OCI-LY1 (cell line): ENCODE results near the gene RAPGEF3.

ENCODE experiments used
- H2AFZ ChIP-seq: fragments of 200-600 bp; sonication (generic), shearing (Covaris generic); 2 replicates; pipeline ENCODE4 v1.6.0; 2014; ENCODE audit warnings: antibody characterized with exemption, mild to moderate bottlenecking, low read length
- H3F3A ChIP-seq: fragments of 200-600 bp; sonication (generic), shearing (Covaris generic); 2 replicates; pipeline ENCODE4 v1.6.0; 2014; ENCODE audit warnings: mild to moderate bottlenecking, antibody characterized with exemption, low read length, moderate library complexity; ENCODE audit not compliant: insufficient read depth
- H3K27ac ChIP-seq: fragments of 200-600 bp; sonication (generic); 2 replicates; pipeline ENCODE4 v1.5.1; 2014; ENCODE audit warnings: low read length, mixed run types, mild to moderate bottlenecking, low read depth; ENCODE audit not compliant: poor library complexity, severe bottlenecking
- H3K27me3 ChIP-seq: fragments of 200-600 bp; sonication (generic); 2 replicates; pipeline ENCODE4 v1.6.0; 2014; ENCODE audit warnings: antibody characterized with exemption, mild to moderate bottlenecking, low read length, moderate library complexity; ENCODE audit not compliant: insufficient read depth
- H3K36me3 ChIP-seq: fragments of 200-600 bp; sonication (generic); 2 replicates; pipeline ENCODE4 v1.6.1; 2014; ENCODE audit warnings: mild to moderate bottlenecking, antibody characterized with exemption, low read length, moderate library complexity, mixed read lengths; ENCODE audit not compliant: insufficient read depth
- H3K4me1 ChIP-seq: fragments of 200-600 bp; sonication (generic); 2 replicates; pipeline ENCODE4 v1.5.1; 2014; ENCODE audit warnings: mild to moderate bottlenecking, low read length, moderate library complexity; ENCODE audit not compliant: insufficient read depth, severe bottlenecking
- H3K4me2 ChIP-seq: fragments of 200-600 bp; sonication (generic), shearing (Covaris generic); 2 replicates; pipeline ENCODE4 v1.6.1; 2014; ENCODE audit warnings: low read length
- H3K4me3 ChIP-seq: fragments of 200-600 bp; sonication (generic); 2 replicates; pipeline ENCODE4 v1.5.1; 2014; ENCODE audit warnings: low read length, low read depth, mild to moderate bottlenecking, mixed read lengths; ENCODE audit not compliant: poor library complexity, severe bottlenecking
- H3K79me2 ChIP-seq: fragments of 200-600 bp; shearing (Covaris generic); 2 replicates; pipeline ENCODE4 v1.6.1; 2016; ENCODE audit warnings: mixed run types, low read length, mixed read lengths; ENCODE audit not compliant: insufficient read depth
- H3K9ac ChIP-seq: fragments of 200-600 bp; sonication (generic), shearing (Covaris generic); 2 replicates; pipeline ENCODE4 v1.6.1; 2014; ENCODE audit warnings: mild to moderate bottlenecking, low read length, mixed read lengths
- H3K9me2 ChIP-seq: fragments of 200-600 bp; sonication (generic), shearing (Covaris generic); 2 replicates; pipeline ENCODE4 v1.6.1; 2014; ENCODE audit warnings: low read depth, mild to moderate bottlenecking, low read length, mixed read lengths
- H3K9me3 ChIP-seq: fragments of 200-600 bp; shearing (Covaris generic); 2 replicates; pipeline ENCODE4 v1.6.1; 2014; ENCODE audit warnings: low read length, mixed read lengths
- H4K20me1 ChIP-seq: fragments of 200-600 bp; sonication (generic), shearing (Covaris generic); 2 replicates; pipeline ENCODE4 v1.6.0; 2016; ENCODE audit warnings: mild to moderate bottlenecking, low read length; ENCODE audit not compliant: insufficient read depth
- EZH2 ChIP-seq: fragments of 200-600 bp; sonication (generic), shearing (Covaris generic); IDR thresholded peaks from 2 replicates; pipeline ENCODE4 v1.8.0; 2017; ENCODE audit warnings: borderline replicate concordance, mixed run types, mild to moderate bottlenecking, antibody characterized with exemption, low read length, moderate library complexity, mixed read lengths
- TF ChIP-seq, protein P1 (sequence below): fragments of 200-600 bp; sonication (generic), shearing (Covaris generic); IDR thresholded peaks from 2 replicates; pipeline ENCODE4 v1.5.1; 2017; ENCODE audit warnings: mild to moderate bottlenecking, antibody characterized with exemption, low read length, moderate library complexity, mixed read lengths

RAPGEF3 gene

DNA sequence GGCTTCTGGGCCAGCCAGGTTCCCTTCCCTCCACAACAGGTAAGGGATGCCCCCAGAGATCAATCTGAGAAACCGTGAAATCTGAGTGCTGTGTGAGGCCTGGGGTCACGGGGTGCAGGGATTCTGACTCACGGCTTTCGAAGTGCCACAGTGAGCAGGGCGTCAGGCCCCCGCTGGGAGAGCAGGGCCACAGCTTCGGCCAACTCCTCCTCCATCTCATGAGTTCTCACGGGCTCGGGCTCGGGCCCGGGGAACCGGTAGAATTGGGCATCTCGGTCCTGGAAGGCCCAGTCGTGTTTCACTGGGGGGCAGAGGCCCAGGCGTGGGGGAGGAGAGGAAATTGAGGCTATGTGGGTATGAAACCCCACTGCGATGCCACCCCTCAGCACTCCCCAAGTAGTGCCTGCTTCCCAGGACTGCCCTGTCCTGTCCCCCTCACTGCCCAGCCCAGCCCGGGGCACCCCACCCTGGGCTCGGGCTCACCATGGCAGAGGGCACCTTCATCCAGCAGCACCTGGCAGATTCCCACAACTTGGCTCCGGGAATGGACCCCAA lies 7.7 kb downstream of the RAPGEF3 start:
- Histone ChIP-seq H3K36me3 (no peaks in the 10 kb centered on the region), H3K9me3 (no peaks in the 10 kb centered on the region), H3K27ac (no peak overlapping the region), H3K4me2 (no peak overlapping the region), H3K9ac (no peak overlapping the region), H3K27me3 (no peaks in the 10 kb centered on the region; the same call in none of the 2 replicates), H3K4me3 (no peak overlapping the region), H3F3A (no peaks in the 10 kb centered on the region), H3K9me2 (no peaks in the 10 kb centered on the region), H2AFZ (no peak overlapping the region), H4K20me1 (no peaks in the 10 kb centered on the region), H3K79me2 (no peaks in the 10 kb centered on the region), H3K4me1 (no peaks in the 10 kb centered on the region)
- no peak for TF ChIP-seq EZH2

DNA sequence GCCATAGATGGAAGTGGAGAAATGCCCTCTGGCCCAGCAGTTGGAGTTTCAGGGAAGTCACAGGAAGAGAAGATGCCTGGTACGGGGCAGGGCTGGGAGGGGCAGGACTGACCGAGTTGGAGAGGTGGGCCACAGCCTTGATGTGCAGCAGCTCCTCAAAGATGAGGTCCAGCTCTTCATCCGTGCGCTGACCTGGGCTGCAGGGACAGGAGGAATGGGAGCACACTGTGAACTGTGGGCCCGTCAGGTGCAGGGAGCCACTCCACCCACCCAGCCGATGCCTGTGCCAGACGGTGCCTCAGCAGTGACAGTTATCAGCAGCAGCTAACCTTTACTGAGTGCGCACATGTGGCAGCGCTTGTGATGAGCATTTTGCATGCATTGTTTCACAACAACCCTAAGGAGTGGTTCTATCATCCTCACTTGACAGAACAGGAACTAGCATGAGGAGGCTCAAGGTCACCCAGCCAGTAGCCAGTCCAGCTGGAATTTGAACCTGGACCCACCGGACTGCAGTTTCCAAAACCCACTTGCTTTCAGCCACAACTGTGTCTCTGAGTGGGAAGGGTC lies 8.4 kb downstream of the RAPGEF3 start:
- Histone ChIP-seq H3K27me3 (no peaks in the 10 kb centered on the region; the same call in 1 of the 2 replicates), H2AFZ (no peak overlapping the region), H3K4me1 (no peaks in the 10 kb centered on the region), H3K9me3 (no peaks in the 10 kb centered on the region), H3K36me3 (no peaks in the 10 kb centered on the region), H3K9me2 (no peaks in the 10 kb centered on the region), H3K9ac (no peak overlapping the region), H4K20me1 (no peaks in the 10 kb centered on the region), H3K4me2 (no peak overlapping the region), H3K27ac (no peak overlapping the region), H3K4me3 (no peak overlapping the region), H3F3A (no peaks in the 10 kb centered on the region), H3K79me2 (no peaks in the 10 kb centered on the region)
- TF ChIP-seq, protein P1, sequence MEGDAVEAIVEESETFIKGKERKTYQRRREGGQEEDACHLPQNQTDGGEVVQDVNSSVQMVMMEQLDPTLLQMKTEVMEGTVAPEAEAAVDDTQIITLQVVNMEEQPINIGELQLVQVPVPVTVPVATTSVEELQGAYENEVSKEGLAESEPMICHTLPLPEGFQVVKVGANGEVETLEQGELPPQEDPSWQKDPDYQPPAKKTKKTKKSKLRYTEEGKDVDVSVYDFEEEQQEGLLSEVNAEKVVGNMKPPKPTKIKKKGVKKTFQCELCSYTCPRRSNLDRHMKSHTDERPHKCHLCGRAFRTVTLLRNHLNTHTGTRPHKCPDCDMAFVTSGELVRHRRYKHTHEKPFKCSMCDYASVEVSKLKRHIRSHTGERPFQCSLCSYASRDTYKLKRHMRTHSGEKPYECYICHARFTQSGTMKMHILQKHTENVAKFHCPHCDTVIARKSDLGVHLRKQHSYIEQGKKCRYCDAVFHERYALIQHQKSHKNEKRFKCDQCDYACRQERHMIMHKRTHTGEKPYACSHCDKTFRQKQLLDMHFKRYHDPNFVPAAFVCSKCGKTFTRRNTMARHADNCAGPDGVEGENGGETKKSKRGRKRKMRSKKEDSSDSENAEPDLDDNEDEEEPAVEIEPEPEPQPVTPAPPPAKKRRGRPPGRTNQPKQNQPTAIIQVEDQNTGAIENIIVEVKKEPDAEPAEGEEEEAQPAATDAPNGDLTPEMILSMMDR: no peak
- no peak for TF ChIP-seq EZH2

DNA sequence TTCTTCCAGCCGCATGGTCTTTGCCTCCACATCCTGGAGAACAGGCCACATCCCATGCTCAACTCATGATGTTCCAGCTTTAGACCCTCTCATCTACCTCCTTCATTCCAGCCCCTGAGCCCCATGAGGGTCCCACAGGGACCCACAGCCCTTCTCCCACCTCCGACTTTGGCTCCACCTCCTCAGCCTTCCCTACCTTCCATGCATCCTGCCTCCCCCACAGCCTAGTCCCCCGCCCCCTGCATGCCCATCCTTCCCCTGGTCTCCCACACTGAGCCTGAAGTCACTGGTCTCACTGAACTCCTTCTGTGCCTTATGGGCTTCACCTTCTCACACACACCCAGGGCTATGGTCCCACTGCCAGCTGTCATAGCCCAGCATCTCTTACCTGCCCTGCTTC lies 9.8 kb downstream of the RAPGEF3 start:
- no peaks in the 10 kb centered on the region for H3K9me3 ChIP-seq
- no peak overlapping the region for H3K27ac ChIP-seq
- no peak for TF ChIP-seq EZH2
- TF ChIP-seq, protein P1: no peak
- no peak overlapping the region for H3K4me2 ChIP-seq
- H3K4me3 ChIP-seq: no peak overlapping the region
- no peaks in the 10 kb centered on the region for H3K9me2 ChIP-seq
- H3K36me3 ChIP-seq: no peaks in the 10 kb centered on the region
- H3K9ac ChIP-seq: no peak overlapping the region
- no peaks in the 10 kb centered on the region for H3K79me2 ChIP-seq
- H2AFZ ChIP-seq: no peak overlapping the region
- H3K27me3 ChIP-seq: no peaks in the 10 kb centered on the region; the same call in 1 of the 2 replicates
- no peaks in the 10 kb centered on the region for H3F3A ChIP-seq
- H4K20me1 ChIP-seq: no peaks in the 10 kb centered on the region
- no peaks in the 10 kb centered on the region for H3K4me1 ChIP-seq

DNA sequence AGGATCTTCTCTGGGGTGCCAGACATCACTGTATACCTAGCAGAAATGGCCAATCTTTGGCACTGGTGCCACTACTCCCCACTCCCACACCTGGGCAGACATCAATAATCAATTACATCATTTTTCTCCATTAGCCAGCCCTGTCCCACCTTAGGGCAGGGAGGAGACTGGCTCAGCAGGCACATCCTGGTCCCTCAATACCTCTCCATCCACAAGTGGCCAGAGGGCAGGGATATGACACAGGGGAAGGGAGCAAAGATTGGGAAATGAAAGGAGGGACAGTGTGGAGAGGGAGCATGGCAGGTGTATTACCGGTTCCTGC lies 10.2 kb downstream of the RAPGEF3 start:
- H3K4me2 ChIP-seq: no peak overlapping the region
- H3K9me3 ChIP-seq: no peaks in the 10 kb centered on the region
- no peak overlapping the region for H2AFZ ChIP-seq
- no peaks in the 10 kb centered on the region for H4K20me1 ChIP-seq
- H3K36me3 ChIP-seq: no peaks in the 10 kb centered on the region
- no peaks in the 10 kb centered on the region for H3F3A ChIP-seq
- no peaks in the 10 kb centered on the region for H3K9me2 ChIP-seq
- no peaks in the 10 kb centered on the region for H3K4me1 ChIP-seq
- H3K4me3 ChIP-seq: no peak overlapping the region
- H3K79me2 ChIP-seq: no peaks in the 10 kb centered on the region
- no peak overlapping the region for H3K9ac ChIP-seq
- no peak overlapping the region for H3K27ac ChIP-seq
- no peak for TF ChIP-seq EZH2
- TF ChIP-seq, protein P1: no peak
- no peaks in the 10 kb centered on the region; the same call in 1 of the 2 replicates for H3K27me3 ChIP-seq
